HG03175 (cell line): Measurements from ENCODE around the gene COL4A1.

Experiments
- ATAC-seq: cut with Tn5 transposase; IDR thresholded peaks from one replicate; pipeline ENCODE4 v1.9.1; 2021; ENCODE audit warnings: mild to moderate bottlenecking, moderate library complexity; ENCODE audit not compliant: unreplicated experiment

The COL4A1 gene

DNA sequence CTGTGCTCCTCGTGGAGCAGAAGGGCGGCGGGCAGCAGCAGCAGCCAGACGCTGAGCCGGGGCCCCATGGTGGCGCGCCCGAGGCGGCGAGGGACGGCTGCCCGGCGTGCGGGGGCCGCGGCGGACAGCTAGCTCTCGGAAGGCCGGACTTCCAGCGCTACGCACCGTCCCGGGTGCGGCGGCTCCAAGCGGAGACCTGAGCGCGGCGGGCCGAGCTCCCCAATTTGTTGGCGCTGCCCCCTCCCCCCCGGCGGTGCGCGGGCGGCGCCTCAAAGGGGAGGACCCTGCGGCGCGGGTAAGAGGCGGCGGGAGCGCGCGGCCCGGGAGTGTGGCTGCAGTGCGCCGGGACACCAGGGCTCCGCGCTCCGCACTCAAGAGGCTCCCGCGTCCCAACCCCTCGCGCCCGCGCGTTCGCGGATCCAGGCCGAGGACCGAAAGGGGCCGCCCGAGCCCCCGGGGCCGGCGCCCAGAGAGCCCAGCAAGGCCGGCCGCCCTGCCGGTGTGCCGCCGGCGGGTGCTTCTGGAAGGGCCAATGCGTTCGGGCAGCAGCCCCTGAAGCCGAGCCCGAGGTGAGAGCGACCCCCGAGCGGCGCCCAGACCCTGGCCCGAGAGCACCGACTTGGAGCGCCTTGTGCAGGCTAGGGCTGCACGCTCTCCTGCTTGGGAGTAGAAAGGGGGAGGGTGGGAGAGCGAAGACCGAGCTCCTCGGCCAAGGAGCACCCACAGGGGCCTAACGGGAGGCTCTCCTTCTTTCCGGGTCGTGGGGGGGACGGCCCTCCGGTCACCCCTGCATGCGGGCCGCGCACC, at the start of gene COL4A1, which contains the start of gene COL4A2:
COL4A1 (minus strand) TSS at position 198 of the 807 bp plus-strand sequence; CDS start at position 68, 130 bp downstream.
COL4A2 (plus strand) TSS at position 325 of the 807 bp plus-strand sequence. CDS start 620 bp downstream, outside the sequence.
- ATAC-seq = no peak

DNA sequence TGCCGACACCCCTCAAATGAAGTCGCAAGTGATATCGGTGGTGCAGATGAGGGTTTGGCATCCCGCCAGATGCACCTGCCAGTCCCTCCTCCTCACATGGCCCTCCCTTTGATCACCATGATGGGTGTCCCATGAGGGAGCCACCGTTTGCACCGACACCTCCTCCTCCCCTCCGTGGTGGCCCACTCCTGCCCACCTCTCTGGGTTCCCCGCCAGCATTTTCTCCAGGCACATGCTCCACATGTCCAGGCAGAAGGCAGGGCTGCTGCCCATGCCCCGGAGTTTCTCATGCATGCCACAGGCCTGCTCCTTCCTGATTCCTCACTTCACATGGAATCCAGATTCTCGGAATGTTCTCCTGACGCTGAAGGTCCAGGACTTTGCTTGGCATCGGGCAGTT, 49.4 kb upstream of the COL4A1 start:
- no peak for ATAC-seq

DNA sequence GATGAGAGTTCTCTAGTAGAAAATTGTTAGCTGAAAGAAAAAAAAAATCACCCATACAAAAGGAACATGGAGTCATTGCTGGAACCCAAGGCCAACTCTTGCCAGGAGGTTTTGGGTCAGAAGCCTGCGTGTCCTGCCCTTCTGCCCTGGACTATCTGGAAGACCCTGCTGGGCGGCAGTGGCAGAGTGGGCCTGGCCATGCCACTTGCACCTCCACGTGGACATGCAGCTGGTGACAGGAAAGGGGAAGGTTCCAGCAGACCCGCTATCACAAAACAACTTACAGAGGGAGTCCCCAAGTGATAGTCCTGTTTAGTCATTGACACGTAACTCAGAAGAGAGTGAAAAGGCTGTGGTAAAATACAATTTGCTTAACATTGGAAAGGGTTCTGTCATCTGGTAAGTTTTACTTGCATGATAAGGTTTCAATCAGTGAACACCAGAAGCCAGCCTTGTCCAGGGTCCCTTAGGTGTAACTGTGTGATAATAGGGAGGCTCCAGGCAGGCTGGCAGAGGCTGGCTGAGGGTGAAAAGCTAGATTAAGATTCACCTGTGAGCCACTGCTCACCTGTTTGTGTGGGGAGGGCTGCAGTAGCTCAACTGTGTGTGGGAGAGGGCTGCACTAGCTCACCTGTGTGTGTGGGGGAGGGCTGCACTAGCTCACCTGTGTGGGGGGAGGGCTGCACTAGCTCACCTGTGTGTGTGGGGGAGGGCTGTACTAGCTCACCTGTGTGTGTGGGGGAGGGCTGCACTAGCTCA, 47.9 kb upstream of the COL4A1 start:
- no peak for ATAC-seq

DNA sequence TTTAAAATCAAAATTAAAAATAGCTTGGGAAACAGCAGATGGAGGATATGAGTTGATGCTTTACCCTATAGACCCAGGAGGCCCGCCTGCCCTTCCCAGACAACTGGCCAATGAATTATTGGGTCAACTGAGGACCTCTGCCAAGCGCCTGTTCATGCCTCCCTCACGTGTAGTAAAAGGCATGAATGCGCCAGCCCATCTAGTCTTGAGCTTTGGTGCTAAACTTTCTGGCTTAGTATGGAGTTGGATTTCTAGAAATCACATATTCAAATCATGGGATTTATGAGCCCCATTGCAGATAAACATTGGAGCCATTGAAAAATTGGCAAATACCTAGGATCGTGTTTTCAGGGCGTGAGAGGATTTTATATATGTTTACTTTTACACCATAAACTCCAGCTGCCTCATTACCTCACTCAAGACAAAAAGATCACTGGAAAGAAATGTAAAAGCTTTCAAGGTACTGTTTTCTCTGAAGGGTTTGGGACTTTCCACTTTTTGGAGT, 47.2 kb upstream of the COL4A1 start:
- no peak for ATAC-seq

DNA sequence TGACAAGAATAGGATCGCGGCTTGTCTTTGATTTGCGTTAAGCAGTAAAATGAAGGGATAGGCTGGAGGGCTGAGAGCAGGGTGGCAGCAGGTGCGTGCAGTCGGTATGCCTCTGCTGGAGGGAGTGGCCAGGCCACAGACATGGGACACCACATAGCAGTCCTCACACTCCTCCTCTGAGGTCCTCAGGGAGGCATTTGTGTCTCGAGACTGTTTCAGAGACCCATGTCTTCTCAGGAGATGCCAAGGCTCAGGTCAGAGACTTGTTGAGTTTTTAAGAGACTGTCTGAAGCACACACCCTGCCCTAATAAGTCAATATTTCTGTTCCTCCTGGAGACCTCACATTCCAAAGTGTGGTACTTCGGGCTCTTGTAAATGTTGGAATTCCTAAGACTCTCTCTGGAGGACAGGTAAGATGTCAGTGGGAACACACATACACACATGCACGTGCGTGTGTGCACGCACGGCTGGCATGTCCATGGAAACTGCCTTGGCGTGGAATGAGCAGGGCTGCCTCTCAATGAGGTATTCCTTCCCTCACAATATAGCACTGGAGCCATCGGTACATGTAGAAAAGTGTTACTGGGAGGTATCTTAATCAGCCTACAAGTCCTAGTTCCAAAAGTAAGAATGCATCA, 46.5 kb upstream of the COL4A1 start:
- ATAC-seq = no peak

DNA sequence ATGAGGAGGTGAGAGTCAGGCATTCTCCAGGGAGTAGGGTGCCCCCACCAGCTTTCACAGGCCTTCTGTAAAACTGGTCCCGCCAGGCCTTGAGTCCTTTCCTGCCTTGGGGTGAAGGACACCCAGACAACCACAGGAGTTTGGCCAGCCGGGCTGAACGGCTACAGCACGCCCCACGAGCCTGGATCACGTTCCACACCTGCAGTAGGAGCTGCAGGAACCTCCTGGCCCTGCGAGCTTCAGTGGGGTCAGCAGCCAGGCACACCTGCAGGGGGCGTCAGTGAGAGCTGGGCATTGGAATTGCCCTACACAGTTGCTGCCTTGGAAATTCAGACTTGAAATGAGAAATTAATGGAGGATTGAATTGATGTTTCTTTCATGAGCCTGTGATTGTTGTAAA, 45.8 kb upstream of the COL4A1 start:
- ATAC-seq = no peak

DNA sequence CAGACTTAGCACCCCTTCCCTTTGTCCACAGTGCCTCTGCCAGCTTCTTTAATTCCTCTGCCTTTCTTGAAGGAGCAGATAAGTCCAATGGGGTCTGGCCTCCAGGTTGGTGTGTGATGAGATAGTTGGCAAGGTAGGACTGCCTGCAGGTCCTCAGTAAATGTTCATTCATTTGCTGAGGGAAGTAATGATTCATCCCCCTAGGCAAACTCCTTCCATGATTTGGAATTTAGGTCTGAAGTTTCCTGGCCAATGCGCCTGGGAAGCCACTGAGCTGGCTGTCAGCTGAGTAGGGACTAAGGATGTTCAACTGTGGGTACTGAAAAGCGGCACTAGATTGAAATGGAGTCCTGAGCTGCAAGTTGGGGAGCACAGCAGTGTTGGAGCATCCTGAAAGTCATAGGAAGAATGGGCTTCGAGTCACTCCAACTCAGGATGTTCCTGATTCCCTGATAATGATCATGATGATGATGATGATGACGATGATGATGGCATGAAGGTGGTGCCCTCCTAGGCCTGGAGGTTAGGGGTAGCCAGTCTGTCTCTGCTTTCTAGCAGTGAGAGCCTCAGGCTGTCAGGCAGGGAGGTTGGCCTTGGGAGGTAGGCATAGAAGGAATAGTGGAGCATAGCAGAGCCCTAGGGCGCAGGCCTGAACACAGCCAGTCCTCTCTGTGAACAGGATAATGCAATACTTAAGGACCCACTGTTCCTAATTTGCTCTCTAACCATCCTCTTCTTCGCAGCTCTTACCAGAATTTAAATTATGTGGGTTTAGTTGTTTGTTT, 44.9 kb upstream of the COL4A1 start:
- no peak for ATAC-seq

DNA sequence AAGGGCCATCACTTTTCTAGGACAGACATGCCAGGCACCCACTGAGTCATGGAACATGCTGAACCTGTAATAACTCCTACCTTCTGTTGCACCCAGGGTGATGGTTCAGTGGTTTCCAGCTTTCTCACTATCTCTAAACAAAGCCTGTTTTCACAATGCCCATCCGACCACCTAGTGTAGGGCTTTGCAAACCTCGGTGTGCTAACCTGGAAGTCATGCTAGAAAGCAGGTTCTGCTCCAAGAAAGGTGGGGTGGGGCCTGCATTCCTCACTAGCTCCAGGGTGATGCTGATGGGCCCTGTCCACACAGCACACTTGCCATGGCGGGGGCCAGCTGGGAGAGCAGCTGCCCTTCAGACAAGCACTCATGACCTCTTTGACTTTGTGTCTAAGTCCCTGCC, 43.6 kb upstream of the COL4A1 start:
- no peak for ATAC-seq

DNA sequence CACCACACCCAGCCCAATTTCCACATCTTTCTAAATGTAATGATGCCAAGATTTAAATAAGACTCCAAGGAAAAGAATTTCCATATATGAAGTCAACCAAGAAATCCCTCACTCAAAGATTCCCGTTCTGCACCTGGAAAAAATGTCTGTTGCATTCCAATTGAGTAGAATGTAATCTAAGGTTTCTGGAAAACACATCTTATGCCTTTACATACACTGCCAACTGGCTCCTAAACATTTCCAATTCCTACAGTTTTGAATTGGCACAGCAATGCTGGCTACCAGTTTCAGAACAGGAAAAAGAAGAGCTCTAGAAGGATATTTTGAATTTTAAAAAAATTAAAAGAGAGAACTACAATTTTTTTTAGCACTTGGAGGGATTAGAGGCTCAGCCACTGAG, 43.1 kb upstream of the COL4A1 start:
- no peak for ATAC-seq

DNA sequence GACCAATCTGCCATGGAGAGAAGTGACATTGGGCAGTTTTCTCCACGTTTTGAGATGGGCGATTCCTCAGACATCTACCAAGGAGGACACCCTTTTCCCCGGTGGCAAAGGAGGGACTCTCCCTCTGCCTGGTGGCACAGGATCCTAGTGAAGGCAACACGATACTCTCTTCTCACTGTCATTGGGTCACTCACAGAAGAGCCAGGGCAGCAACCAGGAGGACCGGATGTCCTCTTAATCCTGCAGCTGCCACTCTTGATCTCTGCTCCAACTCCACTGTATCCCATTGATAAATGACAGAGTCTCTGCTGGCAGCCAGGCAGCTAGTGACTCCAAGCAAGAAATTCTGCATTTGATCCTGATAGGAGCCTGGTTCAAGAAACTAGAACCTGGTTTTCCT, 42.3 kb upstream of the COL4A1 start:
- ATAC-seq = no peak

DNA sequence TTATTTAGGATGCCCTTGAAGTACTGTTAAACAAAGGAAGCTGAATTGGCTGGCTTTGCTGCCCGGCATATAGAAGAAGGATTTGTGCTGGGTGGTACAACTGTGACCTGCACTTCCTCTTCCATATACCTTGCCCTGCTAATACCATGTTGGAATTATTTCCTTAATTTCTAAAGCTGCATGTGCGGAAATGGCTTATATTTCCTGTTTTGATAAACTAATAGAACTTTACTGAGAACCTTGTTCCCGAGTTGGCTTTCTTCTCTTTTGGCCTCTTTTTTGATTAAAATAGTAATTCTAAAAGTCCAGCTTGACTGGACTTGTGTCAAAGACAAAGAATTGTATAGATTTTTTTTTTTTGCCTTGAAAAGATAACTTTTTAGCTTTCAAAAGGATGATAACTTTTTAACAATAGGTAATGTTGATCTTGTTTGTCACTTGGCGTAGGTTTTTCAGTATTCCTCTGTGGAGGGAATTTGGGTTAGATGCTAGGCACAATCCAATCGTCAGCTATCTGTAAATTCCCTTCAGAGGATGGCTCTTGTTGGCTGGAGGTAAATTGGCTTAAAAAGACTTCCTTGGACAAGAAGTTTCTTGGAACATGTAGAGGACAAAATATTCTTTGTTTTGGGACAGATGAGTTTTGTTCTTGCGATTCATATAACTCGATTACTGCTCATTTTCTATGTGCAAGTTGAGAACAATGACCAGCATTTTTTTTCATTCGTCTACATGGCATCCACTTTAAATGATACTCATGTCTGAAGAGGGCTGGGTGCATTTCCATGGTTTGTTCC, 41.5 kb upstream of the COL4A1 start:
- no peak for ATAC-seq

DNA sequence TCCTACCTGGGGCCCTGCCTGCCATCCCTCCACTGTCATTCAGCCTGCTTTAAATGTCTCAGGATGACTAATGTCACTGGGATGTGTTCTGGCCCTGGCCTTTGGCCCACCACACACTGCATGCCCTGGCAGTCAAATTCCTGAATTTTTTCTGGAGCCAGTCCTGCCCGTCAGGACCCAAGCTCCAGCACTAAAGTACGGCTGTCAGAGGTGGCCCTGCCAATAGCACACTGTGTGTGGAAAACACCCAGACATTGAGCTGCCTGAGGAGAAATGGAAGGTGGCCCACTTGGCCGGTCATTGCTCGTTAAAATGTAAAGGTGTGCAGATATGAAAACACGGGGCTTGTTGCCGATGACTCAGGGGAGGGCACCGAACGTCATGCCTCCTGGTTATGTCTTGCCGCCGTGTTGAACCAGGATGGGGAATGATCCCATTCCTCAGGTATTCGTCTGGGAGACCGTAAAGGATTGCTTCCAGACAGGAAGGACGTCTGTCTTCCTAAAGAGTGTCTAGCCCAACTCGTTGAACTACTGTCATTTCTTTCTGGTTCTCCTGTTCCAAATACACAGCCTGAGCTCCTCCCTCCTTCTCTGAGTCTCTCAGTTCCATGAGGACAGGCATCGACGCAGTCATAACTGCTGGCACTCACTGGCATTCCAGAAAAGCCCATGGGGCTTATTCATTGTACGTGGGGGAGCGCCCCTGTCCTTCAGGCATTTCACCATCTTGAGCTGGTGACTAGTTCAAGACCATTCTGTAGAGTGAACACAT, 40.8 kb upstream of the COL4A1 start:
- no peak for ATAC-seq

DNA sequence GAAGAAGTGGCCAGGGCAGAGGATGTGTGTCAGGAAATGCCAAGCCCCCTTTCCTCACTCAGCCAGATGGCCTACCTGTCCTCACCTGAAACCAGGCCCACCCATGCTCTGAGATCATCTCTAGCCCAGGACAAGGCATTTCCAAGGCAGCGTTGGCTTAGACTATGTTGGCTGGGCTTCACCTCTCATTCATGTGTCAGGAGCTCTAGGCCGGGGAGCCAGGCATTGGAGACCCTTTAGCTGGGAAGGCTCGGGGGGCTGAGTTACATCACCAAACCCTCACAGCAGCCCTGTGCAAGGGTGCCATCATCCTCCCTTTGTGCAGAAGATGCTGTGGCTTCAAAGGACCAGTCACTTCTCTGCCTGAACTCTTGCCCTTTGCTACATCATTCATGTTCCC, 40.1 kb upstream of the COL4A1 start:
- no peak for ATAC-seq

DNA sequence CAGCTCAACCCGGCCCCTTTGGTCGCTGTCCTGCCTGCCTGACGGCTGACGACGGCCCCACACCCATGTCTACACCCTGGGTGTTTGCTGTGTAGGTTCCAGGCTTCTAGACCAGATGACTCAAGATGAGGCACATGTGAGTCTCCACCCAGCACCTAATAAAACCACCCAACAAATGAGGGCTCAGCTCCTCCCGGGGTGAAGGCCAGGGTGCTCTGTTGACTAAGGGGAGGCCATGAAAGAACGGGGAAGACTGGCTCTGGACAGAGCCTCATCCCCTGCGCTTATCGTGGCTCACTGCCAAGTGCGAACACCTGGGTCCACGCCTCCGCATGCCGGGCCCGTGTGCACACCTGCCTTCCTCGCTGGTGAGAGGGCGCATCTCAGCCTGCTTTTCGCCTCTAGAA, 39.7 kb upstream of the COL4A1 start:
- ATAC-seq = no peak

DNA sequence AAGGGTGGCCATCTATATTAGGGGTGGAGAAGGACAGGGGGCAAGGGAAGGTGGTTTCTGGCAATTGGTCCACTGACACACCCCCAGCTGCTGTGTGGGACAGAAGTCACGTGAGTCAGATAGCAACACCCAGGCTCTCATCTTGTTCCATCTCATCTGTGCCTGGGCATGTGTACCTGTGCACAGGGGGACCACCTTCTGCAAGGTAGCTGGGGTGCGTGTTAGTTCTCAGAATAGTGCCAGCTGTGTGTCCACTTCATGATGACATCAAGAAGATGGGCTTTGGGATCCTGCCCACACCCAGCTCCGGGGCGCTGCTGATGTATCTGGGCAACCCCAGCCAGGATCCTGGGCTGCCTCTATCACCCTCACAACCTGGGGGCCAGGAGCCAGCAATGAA, 38.7 kb upstream of the COL4A1 start:
- ATAC-seq = no peak

DNA sequence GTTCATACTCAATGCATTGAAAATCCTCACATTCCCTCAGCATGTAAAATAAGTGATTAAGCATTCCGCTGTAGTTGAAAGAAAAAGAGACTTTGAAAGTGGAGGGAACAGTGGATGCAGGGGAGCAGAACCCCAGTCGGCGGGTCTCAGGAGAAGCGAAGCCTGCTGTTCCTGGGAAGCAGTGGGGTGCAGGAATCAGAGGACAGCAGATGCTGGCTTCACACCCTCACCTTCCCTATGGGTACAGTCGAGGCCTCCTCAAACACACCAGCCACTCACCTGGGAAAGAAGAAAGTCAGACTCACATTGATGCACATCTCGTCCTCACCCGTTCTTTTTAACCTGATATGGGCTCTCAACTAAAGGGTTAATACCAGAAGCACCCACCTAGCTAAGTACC, 38.3 kb upstream of the COL4A1 start:
- ATAC-seq = no peak

DNA sequence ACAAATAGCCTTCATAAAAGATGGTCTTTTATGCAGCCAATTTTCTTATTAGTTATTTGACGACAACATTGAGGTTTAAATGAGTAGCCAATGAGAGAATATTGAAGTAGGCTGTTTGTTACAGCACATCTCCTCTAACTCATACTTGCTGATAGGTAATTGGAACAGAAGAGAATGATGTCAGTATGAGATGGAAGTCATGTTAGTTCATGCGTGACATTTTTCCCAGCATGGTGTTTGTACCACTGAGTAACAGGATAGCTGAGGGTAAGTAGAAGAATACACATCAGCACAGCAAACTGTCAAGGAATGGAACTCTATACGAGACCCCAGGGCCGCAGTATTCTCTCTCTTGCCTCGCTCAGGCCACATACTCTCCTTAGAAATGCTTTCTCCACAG, 37.4 kb upstream of the COL4A1 start:
- no peak for ATAC-seq

DNA sequence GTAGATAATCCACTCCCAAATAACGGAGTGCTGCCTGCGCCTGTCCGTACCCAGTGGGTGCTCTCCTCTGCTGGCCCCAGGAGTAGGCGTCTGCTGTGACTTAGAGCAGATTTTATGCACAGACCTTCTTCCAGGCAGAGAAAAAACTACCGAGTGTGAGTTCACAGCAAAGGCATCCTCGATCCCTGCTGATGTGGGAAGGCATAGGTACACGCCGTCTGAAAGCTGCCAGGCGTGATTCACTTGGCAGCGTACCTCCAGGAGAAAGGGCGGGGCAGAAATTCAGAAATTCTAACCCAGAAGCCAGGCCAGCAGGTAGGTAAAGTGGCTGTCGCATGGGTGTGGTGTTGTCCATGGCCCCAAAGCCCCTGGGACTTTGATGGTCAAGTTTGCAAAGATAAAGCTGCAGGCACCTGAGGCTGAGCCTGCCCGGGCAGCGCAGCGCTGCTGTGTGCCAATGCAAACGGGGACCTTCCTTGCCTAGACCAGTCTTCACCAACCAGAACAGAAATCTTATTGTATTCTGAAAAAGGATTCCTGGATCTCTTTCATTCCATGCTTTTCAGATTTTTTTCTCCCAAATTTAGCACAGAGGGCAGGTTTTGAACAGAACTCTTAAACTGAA, 36.4 kb upstream of the COL4A1 start:
- ATAC-seq = no peak

DNA sequence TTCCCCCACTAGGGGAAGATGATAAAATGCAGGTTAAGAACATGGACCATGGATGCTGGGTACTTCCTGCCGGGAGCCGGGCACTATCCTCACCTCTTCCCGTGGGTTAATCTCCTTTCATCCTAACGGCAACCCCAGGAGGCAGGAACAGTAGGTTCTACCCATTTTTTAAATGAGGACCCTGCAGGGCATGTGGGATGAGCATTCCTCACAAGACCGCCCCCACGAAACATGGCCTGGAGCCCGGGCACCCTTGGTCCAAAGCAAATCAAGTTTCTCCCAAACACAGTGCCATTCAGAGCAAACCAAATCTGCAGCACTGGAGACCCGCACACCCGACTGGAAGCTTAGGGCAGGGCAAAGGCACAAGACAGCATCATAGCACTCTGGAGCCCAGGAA, 35.5 kb upstream of the COL4A1 start:
- no peak for ATAC-seq
